CD14-positive monocyte (primary cell): ENCODE data around the gene RANBP3. TPM values are rescaled to one million over a fixed set of nuclear protein-coding genes. Genes with fewer than 3 reads are reported as not detected.

ENCODE experiments used
- DNase-seq, 3 donors: peaks; one replicate each; pipeline ENCODE4 v3.0.0-alpha.2; 2011 to 2022
- H2AFZ ChIP-seq: 2 replicates; pipeline ENCODE4 v1.6.0; 2012; ENCODE audit warnings: mild to moderate bottlenecking, low read depth, low read length, inconsistent platforms; ENCODE audit not compliant: insufficient read depth, poor library complexity, severe bottlenecking
- H3K27ac ChIP-seq, 2 donors: 1 replicate in 1 of 2; 2 replicates in 1 of 2; pipeline ENCODE4 v1.5.1; 2012 to 2013; ENCODE audit warnings: low read length in 2 of 2, control low read depth in 1 of 2, inconsistent platforms in 1 of 2, low read depth in 1 of 2, mild to moderate bottlenecking in 1 of 2
- H3K27me3 ChIP-seq, 2 donors: one replicate each; pipeline versions ENCODE4 v1.6.0 to v1.6.1; 2011 to 2013; ENCODE audit warnings: low read length in 2 of 2; ENCODE audit not compliant: control insufficient read depth in 2 of 2, insufficient read depth in 2 of 2
- H3K36me3 ChIP-seq, 2 donors: replicated peaks in 1 of 2; 1 replicate in 1 of 2; 2 replicates in 1 of 2; pipeline versions ENCODE4 v1.5.1 to v1.6.1; 2012 to 2013; ENCODE audit warnings: low read length in 2 of 2, control low read depth in 1 of 2, inconsistent platforms in 1 of 2, mild to moderate bottlenecking in 1 of 2; ENCODE audit not compliant: insufficient read depth in 2 of 2, control insufficient read depth in 1 of 2
- H3K4me1 ChIP-seq, 2 donors: 1 replicate in 1 of 2; 2 replicates in 1 of 2; pipeline versions ENCODE4 v1.5.1 to v1.6.1; 2012 to 2013; ENCODE audit warnings: low read length in 2 of 2, control low read depth in 1 of 2, inconsistent platforms in 1 of 2, mild to moderate bottlenecking in 1 of 2, moderate library complexity in 1 of 2; ENCODE audit not compliant: insufficient read depth in 2 of 2, control insufficient read depth in 1 of 2
- H3K4me2 ChIP-seq: replicated peaks from 2 replicates; pipeline ENCODE3; 2012; ENCODE audit warnings: low read length, moderate library complexity, mild to moderate bottlenecking; ENCODE audit not compliant: poor library complexity, severe bottlenecking; ENCODE audit errors: extremely low read depth
- H3K4me3 ChIP-seq, 3 experiments: fragments of 200-600 bp in 1 of 3; sonication (generic) in 1 of 3; replicated peaks in 1 of 3; 1 replicate in 2 of 3; 2 replicates in 1 of 3; pipeline ENCODE4 v1.5.1; 2011 to 2013; ENCODE audit warnings: low read length in 3 of 3, mild to moderate bottlenecking in 3 of 3, control low read depth in 2 of 3, low read depth in 2 of 3, inconsistent platforms in 1 of 3, moderate library complexity in 1 of 3
- H3K79me2 ChIP-seq: 2 replicates; pipeline ENCODE4 v1.6.0; 2012; ENCODE audit warnings: mild to moderate bottlenecking, control low read depth, inconsistent platforms, low read length, moderate library complexity; ENCODE audit not compliant: insufficient read depth
- H3K9ac ChIP-seq: 2 replicates; pipeline ENCODE4 v1.6.0; 2017; ENCODE audit warnings: low read length, mild to moderate bottlenecking; ENCODE audit not compliant: insufficient read depth, poor library complexity, severe bottlenecking
- H3K9me3 ChIP-seq, 2 donors: replicated peaks in 1 of 2; 1 replicate in 1 of 2; 2 replicates in 1 of 2; pipeline versions ENCODE4 v1.5.1 to v1.6.1; 2012 to 2013; ENCODE audit warnings: low read length in 2 of 2, control low read depth in 1 of 2; ENCODE audit not compliant: control insufficient read depth in 1 of 2, insufficient read depth in 1 of 2
- H4K20me1 ChIP-seq: 2 replicates; pipeline ENCODE4 v1.6.0; 2012; ENCODE audit warnings: mild to moderate bottlenecking, low read length, control low read depth, moderate library complexity; ENCODE audit not compliant: insufficient read depth
- H3K27ac Mint-ChIP-seq, 7 donors: one replicate each; pipeline ENCODE4 v1.8.0; 2020; ENCODE audit warnings: mild to moderate bottlenecking in 7 of 7, mixed read lengths in 7 of 7, moderate library complexity in 6 of 7, inconsistent platforms in 2 of 7
- H3K27me3 Mint-ChIP-seq, 3 donors: one replicate each; pipeline ENCODE4 v1.8.0; 2021 to 2022; ENCODE audit warnings: low read depth in 3 of 3, mild to moderate bottlenecking in 3 of 3, mixed read lengths in 3 of 3, moderate library complexity in 3 of 3, inconsistent platforms in 1 of 3
- H3K36me3 Mint-ChIP-seq, 2 donors: one replicate each; pipeline ENCODE4 v1.8.0; 2020; ENCODE audit warnings: mixed read lengths in 2 of 2, inconsistent platforms in 1 of 2, mild to moderate bottlenecking in 1 of 2
- H3K4me1 Mint-ChIP-seq: one replicate; pipeline ENCODE4 v1.8.0; 2020; ENCODE audit warnings: mild to moderate bottlenecking, mixed read lengths
- H3K4me3 Mint-ChIP-seq, 2 donors: one replicate each; pipeline ENCODE4 v1.8.0; 2020; ENCODE audit warnings: mild to moderate bottlenecking in 2 of 2, mixed read lengths in 2 of 2, moderate library complexity in 1 of 2
- H3K9me3 Mint-ChIP-seq, 7 donors: one replicate each; pipeline ENCODE4 v1.8.0; 2020 to 2022; ENCODE audit warnings: mixed read lengths in 7 of 7, mild to moderate bottlenecking in 6 of 7, moderate library complexity in 6 of 7, inconsistent platforms in 2 of 7
- WGBS: methylation state at CpG from one replicate; pipeline ENCODE4 v1.1.5; 2013; ENCODE audit warnings: missing lambda C conversion rate; ENCODE audit not compliant: insufficient coverage; 5-methylcytosine and 5-hydroxymethylcytosine counted together
- intact Hi-C, 2 donors: fragments of 100-400 bp; cut with micrococcal nuclease; formaldehyde crosslinking; loops; one replicate each; pipeline versions ENCODE4 v1.15.0 to v1.15.1; 2023
- polyA plus RNA-seq, 3 donors: library from polyadenylated mRNA; depleted of rRNA in 1 of 3; unstranded in 2 of 3; stranded (reverse) in 1 of 3; fragments of 300-500 nt in 2 of 3; fragments of >200 nt in 1 of 3; fragmentation: Illumina TruSeq in 2 of 3; gene quantifications; 1 replicate in 2 of 3; 2 replicates in 1 of 3; pipeline ENCODE4 v1.2.3, GENCODE V29; 2012 to 2021
- TF ChIP-seq, protein P1 (sequence below): fragments of 200-600 bp; IDR thresholded peaks from one replicate; pipeline ENCODE4 v1.8.0; 2022; ENCODE audit warnings: antibody characterized with exemption, mild to moderate bottlenecking

RANBP3 gene
- polyA plus RNA-seq, 3 donors, result 4.5 to 49.5 (median 8.1) TPM

DNA sequence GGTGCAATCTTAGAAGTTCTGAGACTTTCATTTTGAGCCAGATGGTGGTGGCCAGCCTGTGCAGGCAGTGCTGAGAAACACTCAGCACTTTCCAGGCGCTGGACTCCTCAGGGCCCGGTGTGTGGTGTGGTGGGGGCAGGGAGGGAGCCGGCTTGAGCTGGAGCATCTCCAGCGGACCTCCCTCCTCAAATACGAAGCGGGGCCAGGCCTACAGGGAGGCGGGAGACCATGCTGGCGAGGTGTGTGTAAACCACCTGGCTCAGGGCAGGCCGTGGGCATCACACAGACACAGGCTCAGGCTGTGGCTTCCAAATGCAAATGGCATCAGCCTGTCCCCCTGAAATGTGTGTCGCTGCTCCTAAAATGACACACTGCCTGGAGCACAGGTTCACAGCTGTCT, 33.3 kb upstream of the RANBP3 start:
- H3K4me1 Mint-ChIP-seq, result no peaks in the 10 kb centered on the region
- TF ChIP-seq, protein P1, sequence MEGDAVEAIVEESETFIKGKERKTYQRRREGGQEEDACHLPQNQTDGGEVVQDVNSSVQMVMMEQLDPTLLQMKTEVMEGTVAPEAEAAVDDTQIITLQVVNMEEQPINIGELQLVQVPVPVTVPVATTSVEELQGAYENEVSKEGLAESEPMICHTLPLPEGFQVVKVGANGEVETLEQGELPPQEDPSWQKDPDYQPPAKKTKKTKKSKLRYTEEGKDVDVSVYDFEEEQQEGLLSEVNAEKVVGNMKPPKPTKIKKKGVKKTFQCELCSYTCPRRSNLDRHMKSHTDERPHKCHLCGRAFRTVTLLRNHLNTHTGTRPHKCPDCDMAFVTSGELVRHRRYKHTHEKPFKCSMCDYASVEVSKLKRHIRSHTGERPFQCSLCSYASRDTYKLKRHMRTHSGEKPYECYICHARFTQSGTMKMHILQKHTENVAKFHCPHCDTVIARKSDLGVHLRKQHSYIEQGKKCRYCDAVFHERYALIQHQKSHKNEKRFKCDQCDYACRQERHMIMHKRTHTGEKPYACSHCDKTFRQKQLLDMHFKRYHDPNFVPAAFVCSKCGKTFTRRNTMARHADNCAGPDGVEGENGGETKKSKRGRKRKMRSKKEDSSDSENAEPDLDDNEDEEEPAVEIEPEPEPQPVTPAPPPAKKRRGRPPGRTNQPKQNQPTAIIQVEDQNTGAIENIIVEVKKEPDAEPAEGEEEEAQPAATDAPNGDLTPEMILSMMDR, result no peak
- Histone ChIP-seq H3K27me3 (no peaks in the 10 kb centered on the region), H3K4me1 (no peaks in the 10 kb centered on the region), H3K9ac (no peak overlapping the region), H3K4me2 (no peak overlapping the region), H3K9me3 (no peaks in the 10 kb centered on the region), H3K36me3 (no peaks in the 10 kb centered on the region), H2AFZ (no peak overlapping the region), H3K4me3 (no peak overlapping the region), H4K20me1 (no peaks in the 10 kb centered on the region), H3K79me2 (no peaks in the 10 kb centered on the region), H3K27ac (no peak overlapping the region)
- peak overlapping the region in 1 of 7 donors; percentile 7 for H3K27ac Mint-ChIP-seq
- H3K4me3 Mint-ChIP-seq, result no peak overlapping the region
- WGBS, result 96% methylated on average over 7 of the region's 10 CpGs
- H3K27me3 Mint-ChIP-seq, result peaks cover 0 to 3% (median 0%) of the 10 kb centered on the region in 3 donors
- peaks cover 0 to 1% (median 0%) of the 10 kb centered on the region in 7 donors for H3K9me3 Mint-ChIP-seq
- intact Hi-C loops, result no loop called here
- no peak for DNase-seq
- peaks cover 12 to 36% of the 10 kb centered on the region in 2 donors for H3K36me3 Mint-ChIP-seq

DNA sequence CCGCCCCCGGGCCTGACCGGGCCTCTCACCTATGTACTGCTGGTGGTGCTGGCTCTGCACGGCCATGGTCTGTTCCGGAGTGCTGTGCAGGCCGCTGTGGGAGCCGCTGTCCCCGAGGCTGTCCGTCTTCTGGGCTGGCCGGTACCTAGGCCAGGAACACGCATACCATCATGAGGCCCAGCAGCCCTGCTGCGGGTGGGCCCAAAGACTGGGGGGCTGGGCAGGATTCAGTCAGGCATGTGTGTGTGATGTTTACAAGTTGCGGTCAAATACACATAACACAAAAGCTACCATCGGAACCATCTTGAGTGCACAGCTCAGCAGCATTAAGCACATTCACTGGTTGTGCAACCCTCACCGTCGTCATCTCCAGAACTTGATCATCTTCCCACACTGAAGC, 32.2 kb upstream of the RANBP3 start:
- no peak overlapping the region for H3K9ac ChIP-seq

More for the DNA sequence above, 32.2 kb upstream of the RANBP3 start:
- Histone ChIP-seq H3K4me2 (no peak overlapping the region), H3K79me2 (no peaks in the 10 kb centered on the region), H3K9me3 (no peaks in the 10 kb centered on the region), H3K4me3 (no peak overlapping the region), H3K27me3 (no peaks in the 10 kb centered on the region), H4K20me1 (no peaks in the 10 kb centered on the region), H3K27ac (no peak overlapping the region), H3K4me1 (no peaks in the 10 kb centered on the region), H2AFZ (no peak overlapping the region), H3K36me3 (no peaks in the 10 kb centered on the region)
- 93% methylated on average over 14 of the region's 16 CpGs for WGBS
- Mint-ChIP-seq H3K9me3 (peaks cover 0 to 1% (median 0%) of the 10 kb centered on the region in 7 donors), H3K4me1 (no peaks in the 10 kb centered on the region), H3K4me3 (no peak overlapping the region), H3K27ac (no peak overlapping the region), H3K36me3 (peaks cover 12 to 33% of the 10 kb centered on the region in 2 donors), H3K27me3 (peaks cover 0 to 3% (median 0%) of the 10 kb centered on the region in 3 donors)
- TF ChIP-seq, protein P1, result no peak
- intact Hi-C loops, result no loop called here
- no peak for DNase-seq
